GM18909 (cell line): ENCODE data around the gene CBFA2T3.
"Not testable (repeated sequence)": the region's sequence is repeated elsewhere in the genome, so short reads cannot be mapped to it uniquely, and the experiment has no call there.

Experiments used
- ATAC-seq: cut with Tn5 transposase; IDR thresholded peaks from one replicate; pipeline ENCODE4 v1.9.1; 2021; ENCODE audit warnings: mild to moderate bottlenecking; ENCODE audit not compliant: unreplicated experiment, poor library complexity

CBFA2T3 gene

GRCh38 chr16:88900662-88901052 is 76.3 kb downstream of the CBFA2T3 start:
- no peak for ATAC-seq

DNA sequence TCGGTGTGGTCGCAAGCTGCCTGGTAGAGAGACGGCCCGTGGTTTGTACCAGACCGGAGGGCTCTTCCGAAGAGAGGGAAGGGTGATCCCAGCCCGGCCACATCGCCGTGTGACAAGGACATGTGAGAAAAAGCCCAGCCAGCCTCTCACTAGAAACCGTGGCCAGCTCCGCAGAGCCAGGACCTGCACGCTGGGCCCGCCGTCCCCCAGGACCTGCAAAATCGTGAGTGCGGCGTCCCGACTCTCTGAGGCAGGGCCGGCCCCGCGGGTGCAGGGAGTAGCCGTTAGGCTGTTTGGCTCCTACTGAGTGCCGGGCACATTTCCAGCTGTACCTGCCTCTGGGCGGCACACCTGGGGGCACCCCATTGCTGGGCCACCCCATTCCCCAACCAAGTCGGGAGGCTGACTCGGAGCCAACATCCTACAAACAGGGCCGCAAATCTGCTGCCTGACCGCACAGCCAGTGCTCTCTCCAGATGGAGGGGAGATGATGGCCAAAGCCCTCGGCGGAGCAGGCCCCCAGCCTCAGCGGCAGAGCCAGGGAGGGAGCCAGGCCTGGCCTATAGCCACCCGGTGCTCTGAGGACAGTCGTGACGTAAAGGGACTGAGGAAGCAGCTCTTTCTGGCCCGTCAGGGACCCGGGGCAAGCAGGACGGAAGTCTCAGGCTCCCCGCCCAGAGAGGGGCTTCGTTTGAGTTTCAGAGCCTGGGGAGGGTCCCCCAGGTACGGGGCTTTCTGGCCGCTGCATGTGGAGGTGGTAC is 76.9 kb downstream of the CBFA2T3 start:
- ATAC-seq, result no peak

- ATAC-seq, result no peak
Observed at GRCh38 chr16:88897696-88898425, 79.1 kb downstream of the CBFA2T3 start.

DNA sequence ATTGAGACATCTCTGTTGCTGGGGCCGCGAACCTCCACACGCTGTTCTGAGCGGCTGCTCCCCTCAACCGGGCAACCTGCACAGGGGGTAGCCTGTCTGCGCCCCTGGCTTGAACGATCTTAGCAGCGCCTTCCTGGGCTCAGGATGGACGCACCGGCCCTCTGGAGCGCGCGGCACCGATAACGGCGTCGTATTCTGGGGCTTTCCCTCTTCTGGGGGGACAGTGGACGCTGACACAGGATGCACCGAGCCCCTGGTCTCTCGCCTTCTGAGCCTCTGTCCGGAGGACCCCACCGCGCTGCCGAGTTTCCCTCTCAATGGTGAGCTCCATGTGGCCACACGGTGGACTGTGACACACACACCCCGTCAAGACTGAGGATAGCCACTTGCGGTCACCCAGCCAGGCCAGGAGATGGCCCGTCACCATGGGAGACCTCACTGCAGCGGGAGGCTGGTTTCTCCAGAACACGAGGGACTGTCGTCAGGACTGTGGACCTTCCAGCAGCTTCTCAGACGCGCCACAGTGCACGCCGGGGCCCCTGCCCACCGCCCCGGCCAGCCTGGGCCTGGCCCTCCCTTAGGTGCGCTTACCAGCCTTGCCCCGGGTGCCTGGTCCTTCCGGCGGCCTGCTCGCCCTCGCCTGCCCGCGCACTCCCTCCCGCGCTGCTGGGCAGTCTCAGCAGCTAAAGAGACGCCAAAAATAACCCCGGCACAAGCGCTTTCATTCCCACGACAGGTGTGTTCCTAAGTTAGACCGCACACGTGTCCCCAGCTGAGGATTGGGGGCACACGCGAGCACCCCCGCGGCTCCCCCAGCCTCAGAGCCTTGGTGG is 80.6 kb downstream of the CBFA2T3 start:
- no peak for ATAC-seq

GRCh38 chr16:88895335-88895734 is 81.7 kb downstream of the CBFA2T3 start:
- ATAC-seq, result no peak

DNA sequence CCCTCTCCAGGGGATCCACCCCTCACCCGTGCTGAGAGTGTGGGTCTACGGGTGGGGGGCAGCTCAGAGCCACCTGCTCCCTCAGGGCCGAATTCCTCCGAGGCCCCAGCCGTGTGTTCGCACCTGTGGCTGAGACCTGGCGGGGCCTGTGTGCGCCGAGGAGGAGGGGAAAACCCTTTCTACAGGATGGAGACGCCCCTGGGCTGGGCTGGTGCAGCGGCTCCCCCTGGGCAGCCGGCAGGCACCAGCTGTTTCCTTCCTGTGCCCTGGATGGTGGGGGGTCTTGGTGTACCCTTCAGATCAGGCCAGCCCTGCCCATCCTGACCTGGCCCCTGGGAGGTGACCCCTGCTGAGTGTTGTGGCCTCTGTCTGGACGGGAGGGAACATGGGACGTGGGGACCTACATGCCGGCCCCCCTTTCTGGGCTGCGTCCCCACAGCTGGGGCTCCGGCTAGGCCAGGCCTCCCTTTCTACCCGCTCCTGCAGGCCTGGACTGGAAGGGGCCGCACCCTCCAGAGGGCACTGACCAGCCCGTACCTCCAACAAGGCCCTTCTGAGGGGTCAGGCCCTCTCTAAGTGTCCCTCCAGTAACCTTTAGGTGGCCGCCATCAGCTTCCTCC is 82.2 kb downstream of the CBFA2T3 start:
- no peak for ATAC-seq

- ATAC-seq, result not testable (repeated sequence)
Observed at GRCh38 chr16:88894266-88894665, 82.7 kb downstream of the CBFA2T3 start.

DNA sequence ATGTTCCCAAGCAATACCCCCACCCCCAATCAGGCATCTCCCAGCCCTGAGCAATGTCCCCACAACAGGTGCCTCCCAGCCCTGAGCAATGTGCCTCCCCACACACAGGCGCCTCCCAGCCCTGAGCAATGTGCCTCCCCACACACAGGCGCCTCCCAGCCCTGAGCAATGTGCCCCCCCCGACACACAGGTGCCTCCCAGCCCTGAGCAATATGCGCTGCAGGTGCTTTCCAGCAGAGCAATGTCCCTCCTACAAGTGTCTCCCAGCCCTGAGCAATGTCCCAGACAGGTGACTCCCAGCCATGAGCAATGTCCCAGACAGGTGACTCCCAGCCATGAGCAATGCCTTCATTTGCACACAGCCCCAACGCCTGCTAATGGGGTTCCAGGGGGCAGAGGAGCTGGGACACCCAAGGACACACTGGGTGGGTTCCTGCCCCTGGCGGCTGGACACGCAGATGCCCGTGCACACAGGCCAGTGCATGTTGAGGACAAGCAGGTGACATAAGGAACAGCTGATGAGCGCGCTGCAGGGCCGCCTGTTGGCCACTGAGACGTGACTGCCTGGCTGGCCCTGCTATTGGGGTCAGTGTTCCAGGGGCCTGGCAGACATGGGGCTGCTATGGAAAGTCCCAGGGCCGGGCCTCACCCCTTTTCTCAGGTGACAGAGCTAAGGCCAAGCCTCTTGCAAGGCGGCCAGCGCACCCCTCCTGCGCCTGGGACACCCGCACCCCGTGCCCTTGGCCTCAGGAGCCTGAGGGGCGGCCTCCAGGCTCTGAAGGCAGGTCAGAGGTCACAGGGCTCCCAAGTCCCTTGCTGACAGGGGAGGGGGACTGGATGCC is 83.7 kb downstream of the CBFA2T3 start:
- ATAC-seq, result no peak

DNA sequence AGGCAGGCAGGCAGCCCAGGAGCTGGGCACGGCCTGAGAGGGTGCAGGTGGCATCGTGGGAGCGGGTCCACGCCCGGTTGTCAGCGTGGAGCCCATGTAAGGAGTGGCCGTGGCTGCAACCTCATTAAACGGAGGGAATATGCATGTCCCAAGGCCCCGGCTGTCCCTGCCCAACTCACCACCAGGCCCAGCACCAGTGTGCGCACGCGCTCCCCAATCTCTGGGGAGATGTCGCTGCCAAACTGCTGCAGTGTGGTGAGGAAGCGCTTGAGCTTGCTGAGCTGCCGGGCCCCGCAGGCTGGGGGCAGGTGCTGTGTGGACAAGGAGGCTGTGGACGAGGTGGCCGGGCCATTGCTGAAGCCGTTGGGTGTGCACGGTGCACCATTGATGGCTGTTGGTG is 84.9 kb downstream of the CBFA2T3 start:
- ATAC-seq, result no peak

GRCh38 chr16:88891083-88891482 is 85.9 kb downstream of the CBFA2T3 start:
- ATAC-seq, result no peak

GRCh38 chr16:88889702-88890352 is 87.2 kb downstream of the CBFA2T3 start:
- ATAC-seq, result not testable (repeated sequence)

GRCh38 chr16:88888461-88889387 is 88.3 kb downstream of the CBFA2T3 start:
- ATAC-seq, result no peak

- no peak for ATAC-seq
Observed at GRCh38 chr16:88888057-88888456, 89.0 kb downstream of the CBFA2T3 start.

GRCh38 chr16:88886845-88887521 is 90.0 kb downstream of the CBFA2T3 start:
- ATAC-seq, result no peak

DNA sequence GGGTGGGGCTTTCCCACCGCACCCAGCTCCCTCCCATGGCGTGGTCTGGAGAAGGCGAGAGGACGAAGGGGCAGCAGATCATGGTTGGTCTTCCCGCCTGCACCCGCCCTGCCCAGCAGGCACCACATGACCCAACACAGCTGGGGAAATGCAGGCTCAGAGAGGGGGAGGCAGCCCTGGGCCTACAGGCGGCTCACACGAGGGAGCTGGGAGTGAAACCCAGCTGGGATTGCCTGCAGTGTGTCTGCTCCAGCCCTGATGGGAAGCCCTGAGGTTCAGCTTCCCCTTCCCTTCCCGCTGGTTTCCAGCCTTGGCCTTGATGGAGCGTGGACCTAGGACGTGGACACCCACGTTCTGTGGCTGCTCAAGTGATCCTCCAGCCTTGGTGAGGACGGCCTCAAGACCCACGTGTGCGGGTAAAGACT is 90.6 kb downstream of the CBFA2T3 start:
- ATAC-seq, result no peak

DNA sequence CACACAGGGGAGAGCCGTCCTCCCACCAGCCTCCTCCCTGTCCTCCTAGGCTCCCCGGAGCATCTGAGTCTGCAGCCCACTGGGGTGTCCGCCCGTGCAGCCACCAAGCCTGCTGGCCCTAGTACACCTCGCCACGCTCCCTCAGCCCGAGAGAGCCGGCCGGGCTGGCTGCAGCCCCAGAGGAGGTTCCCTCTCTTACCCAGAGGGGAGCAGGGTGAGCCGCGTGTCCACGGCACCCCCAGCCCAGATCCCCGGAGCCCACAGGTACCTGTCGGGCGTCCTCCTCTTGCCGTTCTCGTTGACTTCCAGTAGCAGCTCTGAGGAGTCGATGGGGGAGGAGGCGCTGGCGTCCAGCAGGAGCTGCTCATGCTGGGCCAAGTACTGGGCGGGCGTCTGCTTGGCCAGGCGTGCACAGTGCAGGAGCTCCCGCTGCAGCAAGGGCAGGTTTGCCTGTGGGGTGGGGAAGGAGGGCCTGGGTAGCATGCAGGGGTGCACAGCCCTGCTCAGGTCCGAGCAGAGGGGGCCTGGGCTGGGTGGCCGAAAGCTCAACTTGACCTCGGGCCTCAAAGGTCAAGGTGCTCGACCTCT is 91.2 kb downstream of the CBFA2T3 start:
- no peak for ATAC-seq
